ENCODE results near the gene ARHGAP22.

Gene ARHGAP22

DNA sequence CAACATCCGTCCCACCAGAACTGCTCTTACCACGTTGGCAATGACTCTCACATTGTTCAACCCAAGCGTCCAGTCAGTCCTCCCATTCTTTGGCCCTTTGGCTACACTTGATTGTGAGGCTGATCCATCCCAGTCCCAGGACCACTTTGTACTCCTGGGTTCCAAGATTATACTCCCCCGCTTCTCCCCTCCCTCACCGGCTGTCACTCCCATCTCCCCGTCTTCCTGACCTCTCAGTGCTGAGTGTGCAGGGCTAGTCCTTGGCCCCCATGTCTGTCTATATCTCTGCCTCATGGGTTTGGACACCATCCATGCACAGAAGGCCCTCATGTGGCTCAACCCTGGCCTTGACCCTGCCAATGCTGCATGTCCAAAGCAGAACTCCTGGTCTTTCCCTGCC lies 12.5 kb downstream of the ARHGAP22 start:
- no peaks in the 10 kb centered on the region for H3K4me1 Mint-ChIP-seq (ENCODE audit: low read depth)
- H3K9me3 Mint-ChIP-seq = no peaks in the 10 kb centered on the region
- H3K4me3 Mint-ChIP-seq = no peak overlapping the region
- no peaks in the 10 kb centered on the region for H3K36me3 Mint-ChIP-seq (ENCODE audit: low read depth)
- H3K27me3 Mint-ChIP-seq = no peaks in the 10 kb centered on the region
- no peak overlapping the region for H3K27ac Mint-ChIP-seq

DNA sequence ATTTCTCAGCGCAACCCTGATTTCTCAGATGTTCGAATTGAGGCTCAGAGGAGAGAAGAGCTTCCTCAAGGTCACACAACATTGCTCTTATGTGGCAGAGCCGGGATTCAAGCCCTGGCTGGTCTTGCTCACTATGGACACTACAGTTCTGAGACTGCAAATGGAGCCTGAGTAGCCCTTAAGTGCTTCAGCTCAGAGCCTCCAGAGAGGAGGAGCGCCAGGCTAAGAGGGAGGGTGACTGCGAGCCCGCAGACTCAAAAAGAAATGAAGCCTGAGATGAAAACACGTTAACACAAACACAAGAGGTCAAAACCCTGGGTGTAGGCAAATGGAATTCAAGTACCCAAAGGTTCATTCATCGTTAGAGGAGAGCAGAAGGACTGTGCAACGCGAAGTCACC lies 13.9 kb downstream of the ARHGAP22 start:
- Mint-ChIP-seq H3K4me1 (ENCODE audit: low read depth) (no peaks in the 10 kb centered on the region), H3K36me3 (ENCODE audit: low read depth) (no peaks in the 10 kb centered on the region), H3K27me3 (no peaks in the 10 kb centered on the region), H3K27ac (no peak overlapping the region), H3K4me3 (no peak overlapping the region), H3K9me3 (no peaks in the 10 kb centered on the region)

DNA sequence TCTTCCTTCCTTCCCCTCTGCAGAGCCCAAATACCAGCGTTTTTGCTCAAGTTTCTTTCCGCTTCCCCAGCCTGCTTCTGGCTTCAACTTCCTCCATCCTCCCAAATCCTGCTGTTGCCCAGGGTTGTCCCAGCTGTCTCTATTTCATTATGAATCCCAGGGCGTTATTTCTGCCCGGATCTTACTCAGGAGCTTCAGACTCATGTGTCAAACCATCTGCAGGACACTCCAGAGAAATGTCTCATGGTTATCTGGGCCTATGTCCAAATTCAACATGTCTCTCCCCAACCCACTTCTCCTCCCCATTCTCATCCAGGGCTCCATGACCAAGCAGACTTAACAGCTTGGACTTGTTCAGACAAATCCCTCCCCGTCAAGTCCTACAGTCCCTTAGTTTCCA lies 15.6 kb downstream of the ARHGAP22 start:
- Mint-ChIP-seq H3K27ac (no peak overlapping the region), H3K4me1 (ENCODE audit: low read depth) (no peaks in the 10 kb centered on the region), H3K4me3 (no peak overlapping the region)

DNA sequence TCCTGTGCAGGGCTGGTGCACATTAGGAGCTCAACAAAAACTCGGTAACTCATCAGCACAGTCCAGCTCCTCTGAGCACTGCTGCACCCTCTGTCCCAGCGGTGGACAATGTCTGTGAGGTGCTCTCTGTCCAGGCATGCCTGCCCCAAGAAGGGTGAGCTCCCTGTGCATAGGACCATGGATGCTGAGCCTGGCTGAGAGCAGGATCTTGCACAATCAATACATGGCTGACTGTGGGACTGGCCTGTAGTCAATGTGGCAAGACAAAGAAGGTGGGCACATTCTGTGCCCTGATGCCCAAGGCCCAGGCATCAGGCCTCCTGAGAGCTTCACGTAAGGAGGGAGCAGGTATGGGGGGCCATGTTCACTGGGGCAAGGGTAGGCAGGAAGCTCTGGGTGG lies 17.1 kb downstream of the ARHGAP22 start:
- Mint-ChIP-seq H3K4me3 (no peak overlapping the region), H3K36me3 (ENCODE audit: low read depth) (no peaks in the 10 kb centered on the region), H3K9me3 (peaks cover 5% of the 10 kb centered on the region), H3K27ac (no peak overlapping the region), H3K4me1 (ENCODE audit: low read depth) (no peaks in the 10 kb centered on the region), H3K27me3 (no peaks in the 10 kb centered on the region)

More for the DNA sequence above, 15.6 kb downstream of the ARHGAP22 start:
- Mint-ChIP-seq H3K27me3 (no peaks in the 10 kb centered on the region), H3K36me3 (ENCODE audit: low read depth) (no peaks in the 10 kb centered on the region), H3K9me3 (peaks cover 5% of the 10 kb centered on the region)

DNA sequence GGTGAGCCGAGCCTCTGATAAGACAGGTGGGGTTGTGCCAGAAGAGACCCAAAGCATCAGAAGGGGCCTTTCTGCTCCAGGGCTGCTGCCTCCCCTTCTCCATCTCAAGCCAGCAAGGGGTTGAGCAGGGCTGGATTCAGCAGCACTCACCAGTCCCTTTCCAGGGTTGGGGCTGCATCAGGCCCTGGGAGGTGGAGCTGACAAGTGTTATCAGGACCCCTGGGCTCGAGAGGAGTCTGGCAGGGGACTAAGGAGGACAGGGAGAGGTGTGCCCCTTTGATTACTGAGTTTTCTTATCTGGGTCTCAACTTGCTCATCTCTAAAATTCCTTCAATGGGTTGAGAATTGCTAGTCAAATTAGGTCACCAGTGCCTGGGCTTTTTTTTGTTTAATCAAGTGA lies 17.8 kb downstream of the ARHGAP22 start:
- Mint-ChIP-seq H3K4me3 (no peak overlapping the region), H3K4me1 (ENCODE audit: low read depth) (no peaks in the 10 kb centered on the region), H3K27me3 (peaks cover 6% of the 10 kb centered on the region), H3K36me3 (ENCODE audit: low read depth) (no peaks in the 10 kb centered on the region), H3K27ac (no peak overlapping the region), H3K9me3 (peaks cover 5% of the 10 kb centered on the region)

DNA sequence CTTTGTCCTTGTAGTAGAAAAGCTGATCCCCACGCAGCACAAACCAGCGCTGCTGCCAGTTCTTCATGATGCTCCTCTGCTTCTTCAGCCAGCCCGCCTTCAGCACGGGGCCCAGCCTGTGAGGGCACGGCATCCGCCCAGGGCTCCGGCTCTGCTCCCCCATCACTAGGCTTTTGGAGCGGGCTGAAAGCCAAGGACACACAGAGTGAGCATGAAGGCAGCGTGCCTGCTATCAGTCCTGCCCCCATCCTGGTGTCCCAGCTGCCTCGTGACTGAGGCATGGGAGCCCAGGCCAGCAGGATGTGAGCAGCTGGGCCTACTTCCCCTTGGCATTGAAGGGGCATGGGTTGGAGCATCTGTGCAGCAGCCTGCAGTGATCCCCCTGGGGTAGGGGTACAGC lies 21.9 kb downstream of the ARHGAP22 start:
- Mint-ChIP-seq H3K36me3 (ENCODE audit: low read depth) (no peaks in the 10 kb centered on the region), H3K4me3 (no peak overlapping the region), H3K27me3 (peaks cover 12% of the 10 kb centered on the region), H3K9me3 (peaks cover 5% of the 10 kb centered on the region), H3K27ac (no peak overlapping the region), H3K4me1 (ENCODE audit: low read depth) (peaks cover 4% of the 10 kb centered on the region)

DNA sequence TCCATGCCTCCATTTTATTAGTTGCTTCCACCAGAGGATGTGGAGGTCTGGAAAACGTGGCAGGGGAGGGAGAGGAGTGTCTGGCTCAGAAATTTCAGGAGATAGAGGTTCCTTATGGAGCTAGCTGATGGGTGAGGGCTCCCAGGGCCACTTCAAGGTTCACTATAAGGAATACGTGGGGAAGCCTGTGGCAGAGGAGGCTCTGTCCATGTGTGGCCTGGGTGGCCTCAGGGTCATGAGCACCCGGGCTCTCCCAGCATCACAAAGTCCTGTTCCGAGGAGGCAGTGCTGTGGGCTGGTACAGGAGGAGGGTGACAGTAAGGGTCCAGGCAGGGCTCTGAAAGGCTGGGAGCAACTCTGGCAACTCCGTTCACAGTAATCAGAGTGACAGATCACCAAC lies 24.6 kb downstream of the ARHGAP22 start:
- Mint-ChIP-seq H3K4me1 (ENCODE audit: low read depth) (peaks cover 15% of the 10 kb centered on the region), H3K9me3 (peaks cover 2% of the 10 kb centered on the region), H3K27ac (no peak overlapping the region), H3K27me3 (peaks cover 20% of the 10 kb centered on the region), H3K4me3 (no peak overlapping the region), H3K36me3 (ENCODE audit: low read depth) (no peaks in the 10 kb centered on the region)

DNA sequence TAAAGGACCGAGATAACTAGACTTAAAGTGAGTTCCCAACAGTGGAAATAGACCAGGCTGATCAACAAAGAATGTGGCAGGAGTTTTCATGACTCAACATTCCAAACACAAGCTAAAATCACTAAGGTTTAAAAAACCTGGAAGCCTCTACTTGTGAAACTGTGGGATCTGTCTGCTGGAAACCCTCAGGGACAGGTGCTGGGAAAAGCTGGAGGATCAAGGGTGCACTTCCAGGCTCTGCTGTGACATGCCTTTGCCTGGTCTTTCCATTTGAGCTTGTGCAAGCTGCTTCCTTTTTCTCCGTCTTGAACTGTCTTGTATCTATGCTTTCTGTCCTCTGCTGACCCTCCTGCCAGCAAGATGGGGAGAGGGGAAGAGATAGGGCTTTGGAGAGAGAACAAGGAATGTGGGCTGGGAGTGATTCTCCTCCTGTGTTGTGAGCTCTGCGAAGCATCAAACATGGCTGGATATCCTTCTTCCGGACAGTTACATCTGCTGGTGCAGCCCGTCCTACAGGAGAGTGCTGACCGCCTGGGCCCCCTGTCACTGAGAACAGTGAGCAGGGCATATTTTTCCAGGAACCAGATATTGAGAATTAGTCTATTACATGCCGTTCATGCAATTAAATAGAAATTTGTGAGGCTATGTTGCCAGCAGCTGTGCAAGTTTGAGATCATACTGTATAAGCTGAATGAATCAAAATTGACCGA lies 25.5 kb downstream of the ARHGAP22 start:
- no peak overlapping the region for H3K4me3 Mint-ChIP-seq
- H3K36me3 Mint-ChIP-seq (ENCODE audit: low read depth) = no peaks in the 10 kb centered on the region
- peaks cover 21% of the 10 kb centered on the region for H3K27me3 Mint-ChIP-seq
- no peak overlapping the region for H3K27ac Mint-ChIP-seq
- H3K4me1 Mint-ChIP-seq (ENCODE audit: low read depth) = peaks cover 18% of the 10 kb centered on the region
- H3K9me3 Mint-ChIP-seq = no peaks in the 10 kb centered on the region

DNA sequence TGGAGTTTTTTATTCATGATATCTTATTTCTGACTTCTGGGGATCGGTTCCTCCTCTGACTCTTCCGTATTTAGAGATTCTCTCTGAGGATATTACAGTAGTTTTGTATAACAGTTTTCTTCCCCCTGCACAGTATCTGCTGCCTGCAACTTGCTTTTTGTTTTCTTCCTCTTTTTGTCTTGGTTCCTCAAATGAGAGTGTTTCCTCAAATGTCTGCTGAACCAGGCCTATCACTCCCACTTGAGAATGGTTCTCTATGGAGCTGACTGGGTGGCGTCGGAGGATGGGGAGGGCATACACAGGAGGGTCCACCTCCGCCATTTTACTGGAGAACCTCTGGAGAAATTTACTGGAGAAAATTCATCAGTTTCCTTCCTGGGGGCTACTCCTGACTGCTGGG lies 27.7 kb downstream of the ARHGAP22 start:
- H3K4me1 Mint-ChIP-seq (ENCODE audit: low read depth) = peaks cover 23% of the 10 kb centered on the region
- peaks cover 18% of the 10 kb centered on the region for H3K27me3 Mint-ChIP-seq
- H3K9me3 Mint-ChIP-seq = no peaks in the 10 kb centered on the region
- peak overlapping the region; percentile 46 for H3K27ac Mint-ChIP-seq
- H3K4me3 Mint-ChIP-seq = no peak overlapping the region
- no peaks in the 10 kb centered on the region for H3K36me3 Mint-ChIP-seq (ENCODE audit: low read depth)

DNA sequence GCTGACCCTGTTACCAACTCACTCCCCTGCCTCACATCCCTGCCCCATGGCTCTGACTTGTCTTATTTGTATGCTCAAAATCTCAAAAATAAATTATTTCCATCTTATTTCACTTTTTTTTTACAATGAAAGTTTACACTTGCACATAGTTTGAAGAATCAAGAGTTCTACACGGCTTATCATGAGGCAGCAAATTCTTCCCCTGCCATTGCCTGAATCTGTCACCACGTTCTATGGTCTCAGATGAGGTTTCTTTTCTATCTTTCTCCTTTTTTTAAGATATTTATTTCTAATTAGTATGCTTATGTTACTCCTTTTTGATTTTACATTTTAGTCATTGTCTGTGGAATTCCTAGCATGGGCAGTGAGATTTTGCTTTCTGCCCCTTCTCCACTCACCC lies 28.4 kb downstream of the ARHGAP22 start:
- Mint-ChIP-seq H3K27ac (no peak overlapping the region), H3K9me3 (no peaks in the 10 kb centered on the region), H3K4me1 (ENCODE audit: low read depth) (peaks cover 25% of the 10 kb centered on the region), H3K36me3 (ENCODE audit: low read depth) (no peaks in the 10 kb centered on the region), H3K4me3 (no peak overlapping the region), H3K27me3 (peaks cover 18% of the 10 kb centered on the region)

DNA sequence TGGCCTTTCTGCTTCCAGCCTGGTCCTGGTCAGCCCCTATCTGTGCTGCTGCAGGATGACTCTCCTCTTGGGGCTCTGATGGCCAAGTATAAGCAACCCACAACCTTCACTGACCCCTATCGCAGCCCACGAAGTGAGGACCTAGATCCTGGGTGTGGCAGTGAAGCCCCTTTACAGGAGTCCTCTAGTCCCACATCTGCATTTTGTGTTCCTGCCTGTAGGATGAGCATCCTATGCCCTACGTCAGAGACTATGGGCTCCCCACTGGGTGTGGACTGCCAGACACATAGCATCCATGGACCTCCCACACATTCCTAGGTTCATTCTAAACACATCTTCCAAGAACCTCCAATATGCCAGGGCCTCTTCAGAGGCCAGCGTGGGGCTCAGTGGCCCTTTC lies 29.0 kb downstream of the ARHGAP22 start:
- Mint-ChIP-seq H3K4me1 (ENCODE audit: low read depth) (peaks cover 26% of the 10 kb centered on the region), H3K4me3 (no peak overlapping the region), H3K9me3 (no peaks in the 10 kb centered on the region), H3K27me3 (peaks cover 18% of the 10 kb centered on the region), H3K36me3 (ENCODE audit: low read depth) (no peaks in the 10 kb centered on the region), H3K27ac (no peak overlapping the region)

DNA sequence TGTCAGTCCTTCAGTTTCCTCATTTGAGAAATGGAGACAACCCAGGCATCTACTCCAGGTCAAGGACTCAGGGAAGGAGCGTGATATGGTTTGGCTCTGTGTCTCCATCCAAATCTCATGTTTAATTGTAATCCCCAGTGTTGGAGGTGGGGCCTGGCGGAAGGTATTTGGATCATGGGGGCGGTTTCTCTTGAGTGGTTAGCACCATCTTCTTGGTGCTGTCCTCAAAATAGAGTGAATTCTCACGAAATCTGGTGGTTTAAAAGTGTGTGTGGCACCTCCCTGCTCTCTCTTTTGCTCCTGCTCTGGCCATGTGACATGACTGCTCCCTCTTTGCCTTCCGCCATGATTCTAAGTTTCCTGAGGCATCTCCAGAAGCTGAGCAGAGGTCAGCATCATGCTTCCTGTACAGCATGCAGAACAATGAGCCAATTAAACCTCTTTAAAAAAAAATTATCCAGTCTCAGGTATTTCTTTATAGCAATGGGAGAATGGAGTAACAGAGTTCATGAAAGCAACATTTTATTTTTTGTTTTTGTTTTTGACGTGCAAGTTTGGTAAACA lies 30.0 kb downstream of the ARHGAP22 start:
- Mint-ChIP-seq H3K36me3 (ENCODE audit: low read depth) (no peaks in the 10 kb centered on the region), H3K27ac (no peak overlapping the region), H3K9me3 (no peaks in the 10 kb centered on the region), H3K27me3 (peaks cover 13% of the 10 kb centered on the region), H3K4me3 (no peak overlapping the region), H3K4me1 (ENCODE audit: low read depth) (peaks cover 26% of the 10 kb centered on the region)

DNA sequence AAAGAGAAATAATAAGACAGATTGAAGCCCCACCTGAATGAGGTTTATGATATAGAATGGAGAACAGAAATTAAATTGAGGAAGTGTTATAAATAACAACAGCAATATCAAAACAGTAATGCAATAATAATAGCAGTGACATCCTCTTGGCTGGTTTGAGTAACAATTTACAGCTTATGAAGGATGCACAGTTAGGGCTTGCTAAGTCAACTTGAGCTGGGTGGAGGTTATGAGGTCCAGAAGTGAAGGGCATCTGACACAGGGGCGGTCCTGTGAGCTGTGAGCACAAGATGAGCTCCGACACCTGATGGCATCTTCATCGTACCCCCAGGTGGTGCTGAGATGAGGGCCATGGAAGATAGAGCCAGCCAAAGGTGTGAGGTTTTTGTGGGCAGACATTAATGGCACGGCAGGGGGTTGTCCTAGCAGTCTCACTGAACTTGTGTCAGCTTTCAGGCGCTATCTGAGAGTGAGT lies 30.5 kb downstream of the ARHGAP22 start:
- H3K27me3 Mint-ChIP-seq = peaks cover 12% of the 10 kb centered on the region
- H3K9me3 Mint-ChIP-seq = no peaks in the 10 kb centered on the region
- no peaks in the 10 kb centered on the region for H3K36me3 Mint-ChIP-seq (ENCODE audit: low read depth)
- H3K4me1 Mint-ChIP-seq (ENCODE audit: low read depth) = peaks cover 26% of the 10 kb centered on the region
- no peak overlapping the region for H3K27ac Mint-ChIP-seq
- H3K4me3 Mint-ChIP-seq = peak overlapping the region; percentile 3

DNA sequence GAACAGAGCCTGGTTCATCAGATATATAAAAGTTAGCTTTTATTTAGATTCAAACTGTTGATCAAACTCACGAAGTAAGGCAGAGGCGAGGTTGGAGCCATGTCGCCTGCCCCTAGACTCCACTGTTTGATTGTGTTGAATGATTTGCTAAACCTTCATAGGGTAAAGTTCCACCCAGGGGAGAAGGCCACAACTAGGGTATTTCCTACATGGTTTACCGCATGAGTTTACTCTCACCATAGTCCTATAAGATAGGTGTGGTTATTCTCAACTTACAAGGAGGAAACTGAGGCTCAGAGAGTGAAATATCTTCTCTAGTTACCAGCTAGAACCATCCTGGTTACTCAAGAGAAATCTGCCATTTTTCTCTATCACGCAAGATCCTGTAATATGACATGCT lies 31.8 kb downstream of the ARHGAP22 start:
- no peaks in the 10 kb centered on the region for H3K36me3 Mint-ChIP-seq (ENCODE audit: low read depth)
- H3K27me3 Mint-ChIP-seq = peaks cover 12% of the 10 kb centered on the region
- no peaks in the 10 kb centered on the region for H3K9me3 Mint-ChIP-seq
- H3K4me1 Mint-ChIP-seq (ENCODE audit: low read depth) = peaks cover 22% of the 10 kb centered on the region
- no peak overlapping the region for H3K4me3 Mint-ChIP-seq
- H3K27ac Mint-ChIP-seq = no peak overlapping the region

DNA sequence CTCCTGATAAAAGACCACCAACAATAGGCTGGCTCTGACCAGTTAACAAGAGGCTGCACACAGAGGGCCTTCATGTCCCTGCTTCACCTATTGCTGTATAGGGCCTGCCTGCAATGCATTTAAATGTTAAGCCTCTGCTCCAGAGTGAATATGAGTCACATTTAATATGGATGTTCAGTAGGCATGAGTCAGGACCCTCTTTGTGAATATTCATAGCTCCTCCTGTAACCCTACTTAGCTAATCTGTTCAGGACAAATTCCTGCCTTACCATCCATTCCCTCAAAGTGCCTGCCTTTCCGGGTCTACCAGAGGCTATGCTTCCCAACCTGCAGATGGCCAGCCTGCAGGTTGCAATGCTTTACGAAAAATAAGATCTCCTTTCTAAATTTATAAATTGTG lies 32.5 kb downstream of the ARHGAP22 start:
- Mint-ChIP-seq H3K27ac (no peak overlapping the region), H3K27me3 (peaks cover 12% of the 10 kb centered on the region), H3K36me3 (ENCODE audit: low read depth) (no peaks in the 10 kb centered on the region), H3K9me3 (no peaks in the 10 kb centered on the region), H3K4me1 (ENCODE audit: low read depth) (peaks cover 21% of the 10 kb centered on the region), H3K4me3 (no peak overlapping the region)

DNA sequence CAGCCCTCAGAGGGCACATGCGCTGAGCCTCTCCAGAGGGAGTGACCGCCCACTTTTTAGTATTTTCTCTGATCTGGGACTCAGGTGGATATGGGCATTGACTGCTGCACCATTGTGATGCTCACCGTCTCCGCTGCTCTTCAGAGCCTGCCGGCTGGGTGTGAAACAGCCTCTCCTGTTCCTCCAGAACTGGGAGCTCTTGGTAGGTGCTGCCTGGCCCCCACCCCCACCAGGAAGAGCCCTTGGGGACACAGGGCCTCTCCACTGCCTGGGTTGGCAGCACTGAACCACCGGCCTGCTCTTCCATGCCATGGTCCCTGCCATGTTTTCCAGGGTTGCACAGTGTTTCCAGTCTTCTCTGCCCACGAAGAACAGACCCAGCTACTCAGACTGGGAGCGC lies 36.3 kb downstream of the ARHGAP22 start:
- H3K4me3 Mint-ChIP-seq = no peak overlapping the region
- no peaks in the 10 kb centered on the region for H3K9me3 Mint-ChIP-seq
- no peaks in the 10 kb centered on the region for H3K27me3 Mint-ChIP-seq
- no peaks in the 10 kb centered on the region for H3K36me3 Mint-ChIP-seq (ENCODE audit: low read depth)
- no peak overlapping the region for H3K27ac Mint-ChIP-seq
- H3K4me1 Mint-ChIP-seq (ENCODE audit: low read depth) = peaks cover 3% of the 10 kb centered on the region
